Adrenal gland (tissue), 12 donors: ENCODE results near the gene RIC3. TPM values are rescaled to one million over a fixed set of nuclear protein-coding genes. Genes with fewer than 3 reads are reported as not detected.

ENCODE experiments used
- DNase-seq, 7 donors: peaks; one replicate each; pipeline ENCODE4 v3.0.0-alpha.2; 2019 to 2020
- H3K27ac ChIP-seq, 5 donors: fragments of 200-600 bp; sonication (generic) in 4 of 5; 1 replicate in 3 of 5; 2 replicates in 2 of 5; pipeline versions ENCODE4 v1.5.1 to v1.8.0; 2016 to 2020; ENCODE audit warnings: mild to moderate bottlenecking in 1 of 5
- H3K27me3 ChIP-seq: fragments of 200-600 bp; 2 replicates; pipeline ENCODE4 v1.8.0; 2021
- H3K36me3 ChIP-seq, 2 donors: fragments of 200-600 bp; replicated peaks in 1 of 2; 1 replicate in 1 of 2; 2 replicates in 1 of 2; pipeline versions ENCODE4 v1.5.1 to v1.8.0; 2018 to 2022
- H3K4me1 ChIP-seq, 2 donors: fragments of 200-600 bp; replicated peaks in 1 of 2; 1 replicate in 1 of 2; 2 replicates in 1 of 2; pipeline versions ENCODE4 v1.5.1 to v1.8.0; 2018 to 2021
- H3K4me3 ChIP-seq, 4 donors: fragments of 200-600 bp; sonication (generic) in 3 of 4; one replicate each; pipeline ENCODE4 v1.5.1; 2016 to 2018
- H3K9me3 ChIP-seq, 3 donors: fragments of 200-600 bp; sonication (generic) in 1 of 3; replicated peaks in 1 of 3; 1 replicate in 2 of 3; 2 replicates in 1 of 3; pipeline versions ENCODE4 v1.5.1 to v1.8.0; 2016 to 2021
- POLR2A ChIP-seq, 2 donors: fragments of 450-650 bp; IDR thresholded peaks; one replicate each; pipeline ENCODE4 v1.6.1; 2017; ENCODE audit warnings: antibody characterized with exemption in 2 of 2, mild to moderate bottlenecking in 2 of 2, moderate library complexity in 1 of 2
- WGBS, 4 donors: extraction: QIAGEN DNeasy Blood & Tissue Kit in 2 of 4; methylation state at CpG; one replicate each; pipeline versions ENCODE4 v1.1.5 to v1.1.7; 2013 to 2017; 5-methylcytosine and 5-hydroxymethylcytosine counted together
- intact Hi-C, 2 donors: fragments of 100-400 bp; cut with DNase I; formaldehyde crosslinking; loops; one replicate each; pipeline versions ENCODE4 v1.14.1 to v1.15.0; 2022 to 2023
- polyA plus RNA-seq, 3 donors: library from polyadenylated mRNA; stranded (reverse); fragments of 200-250 nt in 2 of 3; fragments of 350-450 nt in 1 of 3; fragmentation: Illumina TruSeq in 1 of 3; extraction: RNeasy Lipid Tissue Mini Kit (QIAGEN cat#74804) in 1 of 3; gene quantifications; one replicate each; pipeline ENCODE4 v1.2.3, GENCODE V29; 2013 to 2014
- total RNA-seq, 9 donors: library from RNA; depleted of rRNA in 4 of 9; stranded (reverse); fragments of >200 nt in 4 of 9; fragments of 120-200 nt in 1 of 9; fragmentation: NEBNext Ultra II Directional in 1 of 9; extraction: Animal tissue kit (Norgen Biotek cat#: 25700) in 1 of 9; gene quantifications; one replicate each; pipeline versions ENCODE4 v1.1.0 to v1.2.4, GENCODE V29; 2013 to 2023
- TF ChIP-seq, protein P1 (sequence below), 6 experiments: fragments of 450-650 bp in 4 of 6; fragments of 200-600 bp in 2 of 6; sonication (generic) in 1 of 6; IDR thresholded peaks; 1 replicate in 5 of 6; 2 replicates in 1 of 6; pipeline versions ENCODE4 v1.5.1 to v1.8.0; 2016 to 2021; ENCODE audit warnings: antibody characterized with exemption in 6 of 6, mild to moderate bottlenecking in 2 of 6, moderate library complexity in 1 of 6
- donor health status: healthy with polysubstance abuse.
- donor health status: Bipolar disorder and iron deficiency.
- donor health status: DM: yes; HTN: yes; CAD: no.
- donor health status: DM: no; HTN: no; CAD: no.
- donor health status: DM: no; HTN: no; CAD: no.
- donor health status: DM: yes; HTN: yes; CAD: no.

RIC3 gene
- total and polyA plus RNA-seq, 12 donors = 11.0 to 45.5 (median 29.4) TPM

DNA sequence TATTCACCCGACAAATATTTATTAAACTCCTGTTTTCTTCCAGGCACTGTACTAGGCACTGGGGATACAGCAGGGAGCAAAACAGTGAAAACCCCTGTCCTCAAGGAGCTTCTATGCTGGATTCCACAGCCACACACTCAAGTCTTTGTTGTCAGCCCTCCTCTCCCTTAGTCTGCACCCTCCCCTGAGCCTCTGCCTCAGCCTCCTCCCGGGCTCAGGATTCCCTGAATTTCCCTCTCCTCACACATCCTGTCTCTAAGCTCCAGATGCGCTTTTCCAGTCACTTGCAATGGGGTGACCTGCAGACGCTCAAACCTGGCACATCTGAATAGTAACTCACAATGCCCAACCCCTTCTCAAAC is 101.3 kb downstream of the RIC3 start:
- intact Hi-C loops = no loop called here
- Histone ChIP-seq H3K36me3 (no peaks in the 10 kb centered on the region), H3K4me1 (peaks cover 32 to 41% of the 10 kb centered on the region in 2 donors), H3K9me3 (no peaks in the 10 kb centered on the region), H3K4me3 (no peak overlapping the region), H3K27me3 (no peaks in the 10 kb centered on the region), H3K27ac (peak overlapping the region in 3 of 5 donors; percentile 89 to 93 (median 91))
- no peak for DNase-seq
- 88 to 98% (median 96%) methylated on average over 4 of the region's 4 CpGs for WGBS, 4 donors
- TF ChIP-seq, protein P1, sequence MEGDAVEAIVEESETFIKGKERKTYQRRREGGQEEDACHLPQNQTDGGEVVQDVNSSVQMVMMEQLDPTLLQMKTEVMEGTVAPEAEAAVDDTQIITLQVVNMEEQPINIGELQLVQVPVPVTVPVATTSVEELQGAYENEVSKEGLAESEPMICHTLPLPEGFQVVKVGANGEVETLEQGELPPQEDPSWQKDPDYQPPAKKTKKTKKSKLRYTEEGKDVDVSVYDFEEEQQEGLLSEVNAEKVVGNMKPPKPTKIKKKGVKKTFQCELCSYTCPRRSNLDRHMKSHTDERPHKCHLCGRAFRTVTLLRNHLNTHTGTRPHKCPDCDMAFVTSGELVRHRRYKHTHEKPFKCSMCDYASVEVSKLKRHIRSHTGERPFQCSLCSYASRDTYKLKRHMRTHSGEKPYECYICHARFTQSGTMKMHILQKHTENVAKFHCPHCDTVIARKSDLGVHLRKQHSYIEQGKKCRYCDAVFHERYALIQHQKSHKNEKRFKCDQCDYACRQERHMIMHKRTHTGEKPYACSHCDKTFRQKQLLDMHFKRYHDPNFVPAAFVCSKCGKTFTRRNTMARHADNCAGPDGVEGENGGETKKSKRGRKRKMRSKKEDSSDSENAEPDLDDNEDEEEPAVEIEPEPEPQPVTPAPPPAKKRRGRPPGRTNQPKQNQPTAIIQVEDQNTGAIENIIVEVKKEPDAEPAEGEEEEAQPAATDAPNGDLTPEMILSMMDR (IDR thresholded peaks at IDR 0.05) = no peak
- TF ChIP-seq POLR2A (IDR thresholded peaks at IDR 0.05) = no peak

DNA sequence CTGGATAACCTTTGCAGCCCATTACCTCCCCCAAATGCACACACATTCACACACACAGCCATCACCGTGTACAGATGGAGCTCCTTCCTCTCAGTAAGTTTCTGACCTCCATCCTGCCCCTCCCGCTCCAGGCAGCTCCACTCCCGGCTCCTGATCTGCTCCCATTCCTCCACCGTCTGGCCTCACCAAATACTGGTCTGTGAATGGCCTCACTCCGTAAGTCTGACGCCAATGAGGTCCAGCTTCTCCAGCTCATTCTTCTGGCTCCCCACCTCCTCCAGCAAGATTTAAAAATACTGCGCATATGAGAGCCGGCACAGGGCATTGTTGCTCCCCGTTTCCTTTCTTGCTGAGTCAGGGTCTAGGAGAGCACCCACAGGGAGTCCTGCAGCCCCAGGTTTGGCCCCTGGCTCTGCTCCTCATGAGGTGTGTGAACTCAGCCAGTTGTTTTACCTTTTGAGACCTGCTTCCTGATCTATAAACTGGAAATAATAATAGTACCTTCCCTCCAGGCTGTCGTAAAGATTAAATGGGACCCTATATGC is 101.8 kb downstream of the RIC3 start:
- DNase-seq = peak in 1 of 7 donors; percentile 49
- TF ChIP-seq POLR2A (IDR thresholded peaks at IDR 0.05) = no peak
- TF ChIP-seq, protein P1 (IDR thresholded peaks at IDR 0.05) = no peak
- no peak overlapping the region for H3K4me3 ChIP-seq
- peaks cover 37 to 46% of the 10 kb centered on the region in 2 donors for H3K4me1 ChIP-seq
- peak overlapping the region in 1 of 5 donors; percentile 91 for H3K27ac ChIP-seq
- no peaks in the 10 kb centered on the region for H3K36me3 ChIP-seq
- WGBS, 4 donors = 78 to 91% (median 81%) methylated on average over 10 of the region's 10 CpGs
- no peaks in the 10 kb centered on the region for H3K27me3 ChIP-seq
- no peaks in the 10 kb centered on the region for H3K9me3 ChIP-seq
- intact Hi-C loops = no loop called here

DNA sequence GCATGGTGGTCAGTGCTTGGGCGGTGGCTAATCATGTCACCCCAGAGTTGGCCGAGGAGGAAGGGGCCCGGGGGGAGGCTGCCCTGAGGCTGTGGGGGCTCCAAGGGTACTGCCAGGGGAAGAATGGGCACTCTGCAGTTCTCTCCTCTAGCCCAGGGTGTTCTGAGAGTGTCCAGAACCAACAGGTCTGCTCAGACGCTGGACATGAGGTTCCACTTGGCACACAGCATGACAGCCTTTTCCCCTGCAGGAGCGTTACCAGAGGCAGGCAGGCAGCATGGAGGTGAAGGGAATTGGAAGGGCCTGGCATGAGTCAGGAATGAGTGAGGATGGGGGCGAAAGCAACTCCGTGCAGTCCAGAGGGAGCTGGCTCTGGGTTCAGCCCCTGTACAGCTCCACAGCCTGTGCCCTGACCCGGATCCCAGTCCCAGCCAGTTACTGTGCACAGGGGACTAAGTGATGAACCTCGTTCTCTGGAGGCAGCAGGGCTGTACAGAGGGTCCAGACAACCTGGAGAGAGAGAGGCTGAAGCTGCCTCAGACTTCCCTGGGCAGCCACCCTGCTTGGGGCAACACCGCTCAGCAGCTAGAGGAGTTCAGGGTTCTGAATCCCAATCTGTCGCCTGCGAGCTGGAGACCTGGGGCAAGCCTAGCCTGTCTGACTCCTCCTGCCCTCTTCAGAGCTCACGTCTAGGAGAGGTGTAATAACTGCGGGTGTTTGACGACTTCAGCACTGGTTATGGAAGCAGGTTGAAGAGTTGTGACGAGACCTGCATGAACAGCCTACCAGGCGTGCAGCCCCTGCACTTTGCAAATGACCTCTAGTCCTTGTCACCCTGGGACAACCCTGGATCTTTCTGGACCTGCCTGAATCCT is 102.6 kb downstream of the RIC3 start:
- no peaks in the 10 kb centered on the region for H3K27me3 ChIP-seq
- 85 to 88% (median 86%) methylated on average over 10 to 17 of the region's 17 CpGs for WGBS, 4 donors
- TF ChIP-seq POLR2A (IDR thresholded peaks at IDR 0.05) = no peak
- TF ChIP-seq, protein P1 (IDR thresholded peaks at IDR 0.05) = no peak
- H3K4me3 ChIP-seq = no peak overlapping the region
- DNase-seq = peak in 2 of 7 donors; percentile 34 to 59
- peaks cover 37 to 46% of the 10 kb centered on the region in 2 donors for H3K4me1 ChIP-seq
- intact Hi-C loops = no loop called here
- no peaks in the 10 kb centered on the region for H3K9me3 ChIP-seq
- H3K36me3 ChIP-seq = no peaks in the 10 kb centered on the region
- peak overlapping the region in 1 of 5 donors; percentile 26 for H3K27ac ChIP-seq

DNA sequence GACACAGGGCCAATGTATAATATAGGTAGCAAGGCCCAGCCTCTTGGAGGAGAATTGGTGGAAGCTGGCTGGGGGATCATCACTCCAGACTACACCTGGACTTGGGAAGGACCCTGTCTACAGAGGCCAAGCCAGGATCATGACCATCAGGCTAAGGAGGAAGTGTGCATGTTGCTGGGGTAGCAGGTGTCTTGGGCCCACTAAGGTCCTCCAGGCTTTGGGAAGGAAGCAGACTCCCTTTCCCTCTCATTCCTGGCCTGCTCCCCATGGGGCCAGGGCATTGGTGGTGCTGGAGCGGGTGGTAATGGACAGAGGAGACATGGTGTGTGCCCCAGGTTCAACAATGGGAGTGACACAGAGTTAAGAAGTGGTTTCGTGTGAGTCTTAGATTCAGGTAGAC is 103.8 kb downstream of the RIC3 start:
- H3K27me3 ChIP-seq = no peaks in the 10 kb centered on the region
- H3K36me3 ChIP-seq = no peaks in the 10 kb centered on the region
- H3K4me3 ChIP-seq = no peak overlapping the region
- H3K4me1 ChIP-seq = peaks cover 37 to 48% of the 10 kb centered on the region in 2 donors
- no peak for DNase-seq
- H3K27ac ChIP-seq = no peak overlapping the region
- 93 to 100% (median 95%) methylated on average over 2 of the region's 2 CpGs for WGBS, 4 donors
- intact Hi-C loops = no loop called here
- no peaks in the 10 kb centered on the region for H3K9me3 ChIP-seq
- no peak for TF ChIP-seq POLR2A (IDR thresholded peaks at IDR 0.05)
- TF ChIP-seq, protein P1 (IDR thresholded peaks at IDR 0.05) = no peak
